ENCODE data around the gene PAM16. TPM values are rescaled to one million over a fixed set of nuclear protein-coding genes. Genes with fewer than 3 reads are reported as not detected.

The PAM16 gene
- total RNA-seq, 6 donors from 2014 or later = 45.5 to 71.8 (median 62.6) TPM

GRCh38 chr16:4393240-4393600 lies 42.1 kb upstream of the PAM16 start:
- 67 to 76% methylated on average over 6 of the region's 6 CpGs for WGBS, 2 donors
- Histone ChIP-seq H3K27ac (peak overlapping the region; percentile 12 to 72 (median 44)), H3K27me3 (no peaks in the 10 kb centered on the region), H3K9me3 (no peaks in the 10 kb centered on the region), H3K4me1 (peaks cover 10 to 30% (median 20%) of the 10 kb centered on the region in 4 donors), H3K4me3 (no peak overlapping the region), H3K36me3 (peaks cover 4 to 59% (median 36%) of the 10 kb centered on the region in 4 donors)
- peak in 1 of 2 donors; percentile 61 for DNase-seq
- no peak for TF ChIP-seq CTCF (IDR thresholded peaks at IDR 0.05)
- no peak for TF ChIP-seq EP300 (IDR thresholded peaks at IDR 0.05)
- TF ChIP-seq POLR2AphosphoS5 (IDR thresholded peaks at IDR 0.05) = no peak
- TF ChIP-seq POLR2A (IDR thresholded peaks at IDR 0.05) = no peak
- peak in 1 of 2 donors; percentile 58 for ATAC-seq (ENCODE audit: low FRiP score in 2 of 2)

DNA sequence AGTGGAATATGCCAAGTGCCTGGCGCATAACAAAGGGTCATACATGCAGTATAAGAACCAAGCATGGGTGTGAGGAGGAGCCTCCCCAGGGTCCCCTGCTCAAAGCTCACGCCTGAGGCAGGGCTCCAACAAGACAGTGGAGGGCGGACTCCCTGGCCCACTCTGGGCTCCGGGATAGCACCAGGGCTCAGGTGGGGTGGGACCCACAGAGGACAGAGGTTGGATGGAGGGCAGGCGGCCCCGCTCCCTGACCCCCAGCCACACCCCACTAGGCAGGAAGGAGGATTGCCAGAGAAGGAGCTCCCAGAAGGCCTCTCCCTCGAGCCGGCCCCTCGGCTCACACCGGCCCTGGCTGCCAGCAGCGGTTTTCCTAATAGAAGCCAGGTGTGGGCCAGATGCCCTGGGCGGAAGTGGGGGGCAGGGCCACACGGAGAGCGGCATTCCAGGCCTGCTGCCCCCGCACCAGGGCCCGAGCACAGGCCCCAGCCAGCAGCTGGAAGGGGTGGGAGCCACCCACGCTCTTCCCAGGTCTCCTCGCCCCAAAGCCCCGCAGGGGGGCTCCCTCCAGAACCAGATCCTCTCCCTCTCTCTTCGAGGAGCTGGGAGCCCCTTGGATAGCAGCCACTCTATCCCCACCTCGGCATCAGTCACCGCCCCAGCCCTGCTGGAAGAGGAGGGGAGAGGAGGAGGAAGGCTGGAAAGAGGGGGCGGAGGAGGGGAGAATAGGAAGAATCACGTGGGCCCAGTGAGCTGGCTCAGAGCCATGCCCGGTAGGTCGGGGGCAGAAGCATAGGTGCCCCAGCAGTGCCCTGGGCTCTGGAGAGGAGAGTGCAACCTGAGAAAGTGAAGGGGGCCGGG lies 41.5 kb upstream of the PAM16 start:
- DNase-seq = peak in 1 of 2 donors; percentile 77
- no peaks in the 10 kb centered on the region for H3K9me3 ChIP-seq
- H3K27ac ChIP-seq = peak overlapping the region in 3 of 4 donors; percentile 38 to 72 (median 50)
- no peak overlapping the region for H3K4me3 ChIP-seq
- H3K36me3 ChIP-seq = peaks cover 4 to 60% (median 36%) of the 10 kb centered on the region in 4 donors
- ATAC-seq (ENCODE audit: low FRiP score in 2 of 2) = peak; percentile 21 to 25
- H3K4me1 ChIP-seq = peaks cover 10 to 30% (median 21%) of the 10 kb centered on the region in 4 donors
- TF ChIP-seq EP300 (IDR thresholded peaks at IDR 0.05) (no peak), CTCF (IDR thresholded peaks at IDR 0.05) (no peak), POLR2AphosphoS5 (IDR thresholded peaks at IDR 0.05) (no peak), POLR2A (IDR thresholded peaks at IDR 0.05) (no peak)
- no peaks in the 10 kb centered on the region for H3K27me3 ChIP-seq
- WGBS, 2 donors = 62 to 73% methylated on average over 14 to 27 of the region's 27 CpGs

- Histone ChIP-seq H3K4me1 (peaks cover 11 to 30% (median 25%) of the 10 kb centered on the region in 4 donors), H3K9me3 (no peaks in the 10 kb centered on the region), H3K4me3 (no peak overlapping the region), H3K27ac (peak overlapping the region in 1 of 4 donors; percentile 50), H3K36me3 (peaks cover 4 to 62% (median 40%) of the 10 kb centered on the region in 4 donors), H3K27me3 (no peaks in the 10 kb centered on the region)
- no peak for ATAC-seq (ENCODE audit: low FRiP score in 2 of 2)
- no peak for DNase-seq
- 86 to 91% methylated on average over 10 to 17 of the region's 22 CpGs for WGBS, 2 donors
- TF ChIP-seq POLR2AphosphoS5 (IDR thresholded peaks at IDR 0.05) = no peak
- TF ChIP-seq EP300 (IDR thresholded peaks at IDR 0.05) = no peak
- no peak for TF ChIP-seq CTCF (IDR thresholded peaks at IDR 0.05)
- no peak for TF ChIP-seq POLR2A (IDR thresholded peaks at IDR 0.05)
Observed at GRCh38 chr16:4391631-4392381, 40.7 kb upstream of the PAM16 start.

DNA sequence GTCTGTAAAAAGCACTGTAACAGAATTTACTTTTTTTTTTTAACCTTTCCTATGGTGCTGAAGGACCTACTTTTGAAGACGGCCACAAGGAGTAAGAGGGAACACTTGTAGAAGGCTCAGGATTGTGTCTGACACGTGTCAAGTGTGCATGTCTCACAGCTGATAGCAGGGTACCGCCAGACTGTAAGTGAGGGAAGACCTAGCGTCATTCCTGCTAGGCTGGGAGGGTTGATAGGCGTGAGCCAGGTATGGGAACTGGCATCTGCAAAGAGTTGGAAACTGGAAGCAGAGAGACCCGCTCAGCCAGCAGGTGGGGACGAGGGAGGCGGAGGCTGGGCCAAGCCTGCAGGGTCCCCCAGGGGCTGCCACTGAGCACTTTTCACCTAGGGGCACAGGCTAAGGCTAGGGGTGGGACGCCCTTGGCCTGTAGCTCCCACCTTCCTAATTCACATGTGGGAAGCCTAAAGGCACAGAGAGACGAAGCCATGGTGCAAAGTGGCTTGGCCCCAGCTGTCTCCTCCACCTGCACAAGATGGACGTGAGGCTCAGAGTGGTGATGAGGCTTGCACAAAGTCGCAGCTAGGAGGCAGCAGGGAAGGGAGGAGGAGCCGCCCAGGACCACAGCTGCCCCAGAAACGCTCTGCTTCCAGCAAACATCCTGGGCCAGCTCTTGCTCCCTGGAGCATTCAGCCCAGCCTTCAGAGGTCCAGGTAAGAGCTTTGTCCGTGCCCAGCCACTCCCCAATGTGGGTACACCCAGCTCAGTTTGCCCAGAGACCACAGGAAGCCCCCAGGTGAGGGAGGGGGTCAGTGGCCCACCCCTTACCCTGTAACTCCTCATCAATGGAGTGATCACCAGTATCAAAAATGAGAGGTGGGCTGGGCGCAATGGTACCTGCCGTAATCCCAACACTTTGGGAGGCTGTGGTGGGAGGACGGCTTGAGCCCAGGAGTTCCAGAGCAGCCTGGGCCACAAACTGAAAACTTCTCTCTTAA lies 39.4 kb upstream of the PAM16 start:
- H3K27me3 ChIP-seq = no peaks in the 10 kb centered on the region
- WGBS, 2 donors = 85 to 88% methylated on average over 14 to 18 of the region's 18 CpGs
- no peaks in the 10 kb centered on the region for H3K9me3 ChIP-seq
- peaks cover 4 to 62% (median 47%) of the 10 kb centered on the region in 4 donors for H3K36me3 ChIP-seq
- ATAC-seq (ENCODE audit: low FRiP score in 2 of 2) (no peak), DNase-seq (no peak)
- TF ChIP-seq CTCF (IDR thresholded peaks at IDR 0.05) (no peak), POLR2AphosphoS5 (IDR thresholded peaks at IDR 0.05) (no peak), POLR2A (IDR thresholded peaks at IDR 0.05) (no peak), EP300 (IDR thresholded peaks at IDR 0.05) (no peak)
- no peak overlapping the region for H3K4me3 ChIP-seq
- peaks cover 15 to 39% (median 28%) of the 10 kb centered on the region in 4 donors for H3K4me1 ChIP-seq
- peak overlapping the region in 2 of 4 donors; percentile 78 to 79 for H3K27ac ChIP-seq
